ENCODE measurements around the gene SPEM1. TPM values are rescaled to one million over a fixed set of nuclear protein-coding genes. Genes with fewer than 3 reads are reported as not detected.

The SPEM1 gene
- total RNA-seq, 1 donor from 2014 or later: 0.31 TPM

- Mint-ChIP-seq H3K9me3 (no peaks in the 10 kb centered on the region), H3K27ac (peak overlapping the region; percentile 99), H3K4me3 (peak overlapping the region; percentile 93), H3K27me3 (peaks cover 49% of the 10 kb centered on the region), H3K36me3 (peaks cover 4% of the 10 kb centered on the region), H3K4me1 (ENCODE audit: unreplicated experiment) (peaks cover 30% of the 10 kb centered on the region)
- TF ChIP-seq CTCF (conservative IDR thresholded peaks at IDR 0.05): no peak
- no peak for DNase-seq (ENCODE audit: extremely low spot score, unreplicated experiment)
Observed at GRCh38 chr17:7437369-7437863, 17.3 kb downstream of the SPEM1 start.

- peaks cover 30% of the 10 kb centered on the region for H3K4me1 Mint-ChIP-seq (ENCODE audit: unreplicated experiment)
- H3K27ac Mint-ChIP-seq: peak overlapping the region; percentile 97
- no peaks in the 10 kb centered on the region for H3K9me3 Mint-ChIP-seq
- no peak for TF ChIP-seq CTCF (conservative IDR thresholded peaks at IDR 0.05)
- peak overlapping the region; percentile 92 for H3K4me3 Mint-ChIP-seq
- DNase-seq (ENCODE audit: extremely low spot score, unreplicated experiment): no peak
- peaks cover 4% of the 10 kb centered on the region for H3K36me3 Mint-ChIP-seq
- peaks cover 53% of the 10 kb centered on the region for H3K27me3 Mint-ChIP-seq
Observed at GRCh38 chr17:7437950-7438614, 18.0 kb downstream of the SPEM1 start.

- Mint-ChIP-seq H3K27me3 (peaks cover 60% of the 10 kb centered on the region), H3K4me3 (peak overlapping the region; percentile 92), H3K36me3 (peaks cover 4% of the 10 kb centered on the region), H3K4me1 (ENCODE audit: unreplicated experiment) (peaks cover 30% of the 10 kb centered on the region), H3K27ac (peak overlapping the region; percentile 86), H3K9me3 (no peaks in the 10 kb centered on the region)
- no peak for DNase-seq (ENCODE audit: extremely low spot score, unreplicated experiment)
- TF ChIP-seq CTCF (conservative IDR thresholded peaks at IDR 0.05): no peak
Observed at GRCh38 chr17:7438656-7439460, 18.7 kb downstream of the SPEM1 start.

- no peak for TF ChIP-seq CTCF (conservative IDR thresholded peaks at IDR 0.05)
- H3K4me1 Mint-ChIP-seq (ENCODE audit: unreplicated experiment): peaks cover 30% of the 10 kb centered on the region
- H3K9me3 Mint-ChIP-seq: no peaks in the 10 kb centered on the region
- H3K27me3 Mint-ChIP-seq: peaks cover 64% of the 10 kb centered on the region
- H3K27ac Mint-ChIP-seq: peak within 1 kb of the TSS; percentile 86
- peak within 1 kb of the TSS; percentile 93 for H3K4me3 Mint-ChIP-seq
- peaks cover 4% of the 10 kb centered on the region for H3K36me3 Mint-ChIP-seq
- DNase-seq (ENCODE audit: extremely low spot score, unreplicated experiment): no peak
Observed at GRCh38 chr17:7439462-7440112, 19.5 kb downstream of the SPEM1 start, which contains the start of gene FGF11. FGF11 (plus strand) TSS chr17:7439512; CDS start chr17:7439621, 109 bp downstream.

DNA sequence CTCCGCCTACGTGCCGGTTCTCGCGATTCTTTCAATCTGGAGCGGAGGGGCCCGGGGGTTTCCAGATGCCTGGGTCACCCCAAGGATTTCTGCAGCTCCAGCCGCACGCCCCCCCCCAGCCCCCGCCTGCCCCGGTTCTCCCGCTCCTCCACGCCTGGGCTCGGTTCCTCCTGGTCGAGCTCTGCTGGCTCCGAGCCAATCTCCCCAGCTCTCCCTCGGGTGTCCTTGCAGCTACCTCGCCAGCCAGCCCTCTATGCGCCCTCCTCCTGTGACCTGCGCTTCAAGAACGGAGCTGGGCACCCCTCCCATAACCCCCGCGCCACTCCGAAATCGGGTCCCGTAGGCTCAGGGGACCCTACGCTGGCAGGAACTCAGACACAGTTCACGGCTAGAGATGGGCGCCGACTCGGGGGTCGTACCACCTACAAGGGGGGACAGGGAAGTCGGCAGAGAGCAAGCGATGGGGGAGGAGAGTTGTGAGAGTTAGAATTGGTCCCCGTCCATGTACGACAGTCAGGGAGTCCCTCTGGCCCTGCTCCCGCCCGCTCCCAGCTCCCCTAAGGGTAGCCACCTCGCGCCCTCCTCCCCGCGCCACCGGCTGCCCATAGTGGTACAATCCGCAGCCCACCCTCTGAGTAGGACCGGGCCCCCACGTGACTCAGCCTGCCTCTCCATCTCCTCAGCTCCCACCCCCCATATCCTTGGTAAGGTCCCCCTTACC is 20.1 kb downstream of the SPEM1 start:
- peaks cover 26% of the 10 kb centered on the region for H3K4me1 Mint-ChIP-seq (ENCODE audit: unreplicated experiment)
- no peak for DNase-seq (ENCODE audit: extremely low spot score, unreplicated experiment)
- TF ChIP-seq CTCF (conservative IDR thresholded peaks at IDR 0.05): no peak

More for the DNA sequence above, 20.1 kb downstream of the SPEM1 start:
- Mint-ChIP-seq H3K9me3 (no peaks in the 10 kb centered on the region), H3K36me3 (peaks cover 4% of the 10 kb centered on the region), H3K27me3 (peaks cover 63% of the 10 kb centered on the region), H3K4me3 (peak overlapping the region; percentile 93), H3K27ac (peak overlapping the region; percentile 86)

All from type B pancreatic cell (in vitro differentiated cells).